Right lobe of liver (tissue), 6 donors: ENCODE data around the gene MTHFD2L. TPM values are rescaled to one million over a fixed set of nuclear protein-coding genes. Genes with fewer than 3 reads are reported as not detected.
"Not testable (repeated sequence)": the region's sequence is repeated elsewhere in the genome, so short reads cannot be mapped to it uniquely, and the experiment has no call there.

Experiments
- ATAC-seq, 4 donors: fragments of 200-7000 bp; cut with Tn5 transposase; one replicate each; pipeline ENCODE4 v1.9.1; 2020; ENCODE audit warnings: mild to moderate bottlenecking in 4 of 4, moderate library complexity in 4 of 4
- DNase-seq, 3 donors: peaks; one replicate each; pipeline ENCODE4 v3.0.0-alpha.2; 2020
- H3K27ac ChIP-seq, 3 donors: fragments of 200-600 bp; one replicate each; pipeline ENCODE4 v1.8.0; 2022
- H3K27me3 ChIP-seq, 2 donors: fragments of 200-600 bp; one replicate each; pipeline ENCODE4 v1.8.0; 2022
- H3K36me3 ChIP-seq, 4 donors: fragments of 200-600 bp; sonication (generic) in 1 of 4; one replicate each; pipeline versions ENCODE4 v1.5.1 to v1.8.0; 2017 to 2022; ENCODE audit warnings: control low read depth in 1 of 4
- H3K4me1 ChIP-seq, 4 donors: fragments of 200-600 bp; sonication (generic) in 1 of 4; one replicate each; pipeline versions ENCODE4 v1.5.1 to v1.8.0; 2017 to 2022; ENCODE audit warnings: control low read depth in 1 of 4
- H3K4me3 ChIP-seq, 3 donors: fragments of 200-600 bp; one replicate each; pipeline ENCODE4 v1.8.0; 2022
- H3K9me3 ChIP-seq, 4 donors: fragments of 200-600 bp; sonication (generic) in 1 of 4; one replicate each; pipeline versions ENCODE4 v1.5.1 to v1.8.0; 2017 to 2022; ENCODE audit warnings: control low read depth in 1 of 4
- CTCF ChIP-seq, 4 donors: fragments of 200-600 bp in 3 of 4; fragments of 450-650 bp in 1 of 4; IDR thresholded peaks; one replicate each; pipeline versions ENCODE4 v1.5.1 to v1.8.0; 2016 to 2022; ENCODE audit warnings: antibody characterized with exemption in 4 of 4, mild to moderate bottlenecking in 2 of 4
- POLR2A ChIP-seq: fragments of 450-650 bp; IDR thresholded peaks from one replicate; pipeline ENCODE4 v1.6.1; 2017; ENCODE audit warnings: antibody characterized with exemption, mild to moderate bottlenecking
- WGBS: methylation state at CpG from one replicate; pipeline ENCODE4 v1.1.6; 2018; ENCODE audit warnings: low coverage, low lambda C conversion rate; ENCODE audit not compliant: insufficient coverage; ENCODE audit errors: missing lambda C conversion rate; 5-methylcytosine and 5-hydroxymethylcytosine counted together
- intact Hi-C, 2 donors: fragments of 100-400 bp; cut with DNase I; formaldehyde crosslinking; loops; one replicate each; pipeline versions ENCODE4 v1.11.2 to v1.14.1; 2022
- total RNA-seq, 6 experiments: library from RNA; depleted of rRNA in 2 of 6; stranded (reverse); fragments of >200 nt in 2 of 6; fragmentation: NEBNext Ultra II Directional in 3 of 6; extraction: Animal tissue kit (Norgen Biotek cat#: 25700) in 3 of 6; gene quantifications; one replicate each; pipeline versions ENCODE4 v1.1.0 to v1.2.4, GENCODE V29; 2016 to 2023
- donor health status: DM: no; HTN: yes; CAD: no.
- donor health status: DM: no; HTN: no; CAD: no.
- donor health status: DM: no; HTN: no; CAD: no.
- donor health status: DM: no; HTN: yes; CAD: no.
- donor health status: DM: no; HTN: yes; CAD: no.

Gene MTHFD2L
- total RNA-seq, 6 experiments from 2014 or later = 18.8 to 45.5 (median 26.5) TPM

- intact Hi-C loops = no loop called here
- no peak overlapping the region for H3K27ac ChIP-seq
Measured at GRCh38 chr4:74205559-74205958, 47.6 kb downstream of the MTHFD2L start.

GRCh38 chr4:74206088-74206825, 48.3 kb downstream of the MTHFD2L start:
- DNase-seq (no peak), ATAC-seq (peak in 1 of 4 donors; percentile 31)
- WGBS = 48% methylated on average over 3 of the region's 3 CpGs
- H3K4me1 ChIP-seq = peaks cover 0 to 10% (median 0%) of the 10 kb centered on the region in 4 donors
- peaks cover 0 to 6% (median 0%) of the 10 kb centered on the region in 4 donors for H3K36me3 ChIP-seq
- no peak for TF ChIP-seq POLR2A
- no peak for TF ChIP-seq CTCF (IDR thresholded peaks at IDR 0.05)
- intact Hi-C loops = no loop called here
- H3K4me3 ChIP-seq = no peak overlapping the region
- no peaks in the 10 kb centered on the region for H3K27me3 ChIP-seq
- H3K27ac ChIP-seq = no peak overlapping the region
- H3K9me3 ChIP-seq = no peaks in the 10 kb centered on the region

More at GRCh38 chr4:74205559-74205958, 47.6 kb downstream of the MTHFD2L start:
- ATAC-seq = no peak
- peaks cover 0 to 10% (median 0%) of the 10 kb centered on the region in 4 donors for H3K4me1 ChIP-seq
- H3K9me3 ChIP-seq = no peaks in the 10 kb centered on the region
- peaks cover 0 to 6% (median 0%) of the 10 kb centered on the region in 4 donors for H3K36me3 ChIP-seq
- no peak overlapping the region for H3K4me3 ChIP-seq
- no peaks in the 10 kb centered on the region for H3K27me3 ChIP-seq
- DNase-seq = no peak
- TF ChIP-seq CTCF (IDR thresholded peaks at IDR 0.05) (no peak), POLR2A (no peak)

GRCh38 chr4:74214457-74215159, 56.7 kb downstream of the MTHFD2L start:
- intact Hi-C loops = not testable (repeated sequence)

GRCh38 chr4:74215236-74215635, 57.3 kb downstream of the MTHFD2L start:
- ATAC-seq = not testable (repeated sequence)

More at GRCh38 chr4:74214457-74215159, 56.7 kb downstream of the MTHFD2L start:
- not testable (repeated sequence) for H3K27me3 ChIP-seq, H3K4me1 ChIP-seq, ATAC-seq, H3K27ac ChIP-seq, H3K4me3 ChIP-seq, H3K36me3 ChIP-seq, H3K9me3 ChIP-seq, DNase-seq
- WGBS = 100% methylated on average over 2 of the region's 7 CpGs

GRCh38 chr4:74217365-74217764, 59.4 kb downstream of the MTHFD2L start:
- no peaks in the 10 kb centered on the region for H3K36me3 ChIP-seq
- TF ChIP-seq POLR2A (no peak), CTCF (IDR thresholded peaks at IDR 0.05) (no peak)
- no peak for DNase-seq
- H3K4me1 ChIP-seq = no peaks in the 10 kb centered on the region
- no peak for ATAC-seq
- H3K27ac ChIP-seq = no peak overlapping the region
- no peaks in the 10 kb centered on the region for H3K27me3 ChIP-seq
- H3K4me3 ChIP-seq = no peak overlapping the region
- 91% methylated on average over 3 of the region's 3 CpGs for WGBS
- H3K9me3 ChIP-seq = no peaks in the 10 kb centered on the region
- intact Hi-C loops = no loop called here

More at GRCh38 chr4:74215236-74215635, 57.3 kb downstream of the MTHFD2L start:
- 84% methylated on average over 5 of the region's 7 CpGs for WGBS
- intact Hi-C loops, DNase-seq, H3K4me3 ChIP-seq, H3K27me3 ChIP-seq, H3K27ac ChIP-seq, H3K4me1 ChIP-seq, H3K36me3 ChIP-seq, H3K9me3 ChIP-seq: not testable (repeated sequence)
